ENCODE results near the gene ISG20. TPM values are rescaled to one million over a fixed set of nuclear protein-coding genes. Genes with fewer than 3 reads are reported as not detected.
A peak's percentile ranks its signal among the peaks of the same experiment; 100 is the strongest.

The ISG20 gene
- total RNA-seq, 1 experiment from 2014 or later, result 125 TPM

GRCh38 chr15:88657326-88658069 lies 18.7 kb downstream of the ISG20 start:
- peak; percentile 60 for DNase-seq (ENCODE audit: low read depth, low spot score)

GRCh38 chr15:88658070-88658965 lies 19.5 kb downstream of the ISG20 start:
- in situ Hi-C loops (cut with HindIII; ENCODE audit: low pct_unique_long_range_greater_than_20kb, low sequenced_read_pairs), result no loop called here
- DNase-seq (ENCODE audit: low read depth, low spot score), result no peak

More at GRCh38 chr15:88657326-88658069, 18.7 kb downstream of the ISG20 start:
- in situ Hi-C loops (cut with HindIII; ENCODE audit: low pct_unique_long_range_greater_than_20kb, low sequenced_read_pairs), result no loop called here

- in situ Hi-C loops (cut with HindIII; ENCODE audit: low pct_unique_long_range_greater_than_20kb, low sequenced_read_pairs), result no loop called here
- no peak for DNase-seq (ENCODE audit: low read depth, low spot score)
Measured at GRCh38 chr15:88658972-88659931, 20.4 kb downstream of the ISG20 start.

GRCh38 chr15:88661041-88661700 lies 22.4 kb downstream of the ISG20 start:
- in situ Hi-C loops (cut with HindIII; ENCODE audit: low pct_unique_long_range_greater_than_20kb, low sequenced_read_pairs), result no loop called here

GRCh38 chr15:88661761-88662556 lies 23.1 kb downstream of the ISG20 start:
- in situ Hi-C loops (cut with HindIII; ENCODE audit: low pct_unique_long_range_greater_than_20kb, low sequenced_read_pairs), result no loop called here
- no peak for DNase-seq (ENCODE audit: low read depth, low spot score)

More at GRCh38 chr15:88661041-88661700, 22.4 kb downstream of the ISG20 start:
- DNase-seq (ENCODE audit: low read depth, low spot score), result no peak

- no peak for DNase-seq (ENCODE audit: low read depth, low spot score)
- in situ Hi-C loops (cut with HindIII; ENCODE audit: low pct_unique_long_range_greater_than_20kb, low sequenced_read_pairs), result no loop called here
Measured at GRCh38 chr15:88663141-88663621, 24.4 kb downstream of the ISG20 start.

GRCh38 chr15:88664151-88664778 lies 25.4 kb downstream of the ISG20 start:
- in situ Hi-C loops (cut with HindIII; ENCODE audit: low pct_unique_long_range_greater_than_20kb, low sequenced_read_pairs), result no loop called here
- DNase-seq (ENCODE audit: low read depth, low spot score), result peak; percentile 47

GRCh38 chr15:88674661-88675060 lies 35.8 kb downstream of the ISG20 start:
- DNase-seq (ENCODE audit: low read depth, low spot score), result no peak
- in situ Hi-C loops (cut with HindIII; ENCODE audit: low pct_unique_long_range_greater_than_20kb, low sequenced_read_pairs), result no loop called here

- no peak for DNase-seq (ENCODE audit: low read depth, low spot score)
- in situ Hi-C loops (cut with HindIII; ENCODE audit: low pct_unique_long_range_greater_than_20kb, low sequenced_read_pairs), result no loop called here
Measured at GRCh38 chr15:88678755-88679154, 39.9 kb downstream of the ISG20 start.

GRCh38 chr15:88680241-88681001 lies 41.6 kb downstream of the ISG20 start:
- in situ Hi-C loops (cut with HindIII; ENCODE audit: low pct_unique_long_range_greater_than_20kb, low sequenced_read_pairs), result no loop called here

GRCh38 chr15:88681610-88682221 lies 42.9 kb downstream of the ISG20 start:
- DNase-seq (ENCODE audit: low read depth, low spot score), result no peak
- in situ Hi-C loops (cut with HindIII; ENCODE audit: low pct_unique_long_range_greater_than_20kb, low sequenced_read_pairs), result no loop called here

More at GRCh38 chr15:88680241-88681001, 41.6 kb downstream of the ISG20 start:
- no peak for DNase-seq (ENCODE audit: low read depth, low spot score)

GRCh38 chr15:88684345-88684744 lies 45.5 kb downstream of the ISG20 start:
- in situ Hi-C loops (cut with HindIII; ENCODE audit: low pct_unique_long_range_greater_than_20kb, low sequenced_read_pairs), result no loop called here
- no peak for DNase-seq (ENCODE audit: low read depth, low spot score)

- in situ Hi-C loops (cut with HindIII; ENCODE audit: low pct_unique_long_range_greater_than_20kb, low sequenced_read_pairs), result no loop called here
Measured at GRCh38 chr15:88686166-88686565, 47.4 kb downstream of the ISG20 start.

GRCh38 chr15:88688394-88688933 lies 49.6 kb downstream of the ISG20 start:
- no peak for DNase-seq (ENCODE audit: low read depth, low spot score)
- in situ Hi-C loops (cut with HindIII; ENCODE audit: low pct_unique_long_range_greater_than_20kb, low sequenced_read_pairs), result no loop called here

More at GRCh38 chr15:88686166-88686565, 47.4 kb downstream of the ISG20 start:
- DNase-seq (ENCODE audit: low read depth, low spot score), result no peak

All from SK-MEL-5 (cell line).